NOMO-1 treated with dmso at 0.1 percent for 144 hours (cell line): ENCODE measurements around the gene NTN5.
"Not testable (repeated sequence)": the region's sequence is repeated elsewhere in the genome, so short reads cannot be mapped to it uniquely, and the experiment has no call there.

Experiments
- DNase-seq: peaks from one replicate; lab custom pipeline; 2025; ENCODE audit not compliant: unreplicated experiment; lab: John Stamatoyannopoulos, UW

NTN5 gene

GRCh38 chr19:48670699-48671445, 1.9 kb downstream of the NTN5 start:
- no peak for DNase-seq

GRCh38 chr19:48669903-48670668, 2.7 kb downstream of the NTN5 start:
- DNase-seq, result no peak

- DNase-seq, result no peak
Observed at GRCh38 chr19:48668761-48669160, 4.1 kb downstream of the NTN5 start.

- no peak for DNase-seq
Observed at GRCh38 chr19:48668332-48668731, 4.5 kb downstream of the NTN5 start.

- DNase-seq, result no peak
Observed at GRCh38 chr19:48665786-48666185, 7.0 kb downstream of the NTN5 start.

GRCh38 chr19:48664476-48664875, 8.3 kb downstream of the NTN5 start:
- no peak for DNase-seq

GRCh38 chr19:48663667-48664066, 9.2 kb downstream of the NTN5 start:
- no peak for DNase-seq

- no peak for DNase-seq
Observed at GRCh38 chr19:48661711-48662090, 11.1 kb downstream of the NTN5 start.

- peak; percentile 90 for DNase-seq
Observed at GRCh38 chr19:48660852-48661710, 11.7 kb downstream of the NTN5 start.

GRCh38 chr19:48659768-48660167, 13.0 kb downstream of the NTN5 start:
- DNase-seq, result no peak

- no peak for DNase-seq
Observed at GRCh38 chr19:48658483-48658882, 14.3 kb downstream of the NTN5 start.

- DNase-seq, result not testable (repeated sequence)
Observed at GRCh38 chr19:48657828-48658227, 15.0 kb downstream of the NTN5 start.

GRCh38 chr19:48656840-48657474, 15.9 kb downstream of the NTN5 start:
- no peak for DNase-seq

- DNase-seq, result no peak
Observed at GRCh38 chr19:48654299-48655059, 18.3 kb downstream of the NTN5 start.

GRCh38 chr19:48651683-48652048, 21.2 kb downstream of the NTN5 start:
- no peak for DNase-seq

- no peak for DNase-seq
Observed at GRCh38 chr19:48650974-48651682, 21.7 kb downstream of the NTN5 start.

GRCh38 chr19:48648134-48648533, 24.7 kb downstream of the NTN5 start:
- DNase-seq, result no peak

GRCh38 chr19:48646722-48647216, 26.0 kb downstream of the NTN5 start:
- no peak for DNase-seq

GRCh38 chr19:48646001-48646721, 26.7 kb downstream of the NTN5 start, which contains the start of gene CA11:
Gene CA11 (minus strand): TSS chr19:48646187. CDS start chr19:48645632, 555 bp downstream.
- peak; percentile 91 for DNase-seq
